ENCODE measurements around the gene GRIA2.

GRIA2 gene

GRCh38 chr4:157389741-157390140 lies 169.2 kb downstream of the GRIA2 start:
- no peak for DNase-seq

- no peak for DNase-seq
Observed at GRCh38 chr4:157405070-157405469, 184.5 kb downstream of the GRIA2 start.
